Trophoblast cell (in vitro differentiated cells and primary cell): ENCODE data around the gene SLC26A9.
"Not testable (repeated sequence)": the region's sequence is repeated elsewhere in the genome, so short reads cannot be mapped to it uniquely, and the experiment has no call there.

Experiments used
- DNase-seq, 2 donors: peaks; one replicate each; pipeline ENCODE4 v3.0.0-alpha.2; 2016
- H2AFZ ChIP-seq: 2 replicates; pipeline ENCODE4 v1.6.1; 2013; ENCODE audit warnings: low read length, moderate library complexity, mild to moderate bottlenecking; ENCODE audit not compliant: insufficient read depth, poor library complexity
- H2AK5ac ChIP-seq: 2 replicates; pipeline ENCODE4 v1.6.1; 2013; ENCODE audit warnings: mild to moderate bottlenecking, low read length
- H2BK120ac ChIP-seq: 2 replicates; pipeline ENCODE4 v1.6.1; 2013; ENCODE audit warnings: low read length, mild to moderate bottlenecking, moderate library complexity; ENCODE audit not compliant: insufficient read depth, poor library complexity
- H2BK12ac ChIP-seq: 2 replicates; pipeline ENCODE4 v1.6.1; 2013; ENCODE audit warnings: mild to moderate bottlenecking, low read length, moderate library complexity
- H2BK5ac ChIP-seq: 2 replicates; pipeline ENCODE4 v1.6.1; 2013; ENCODE audit warnings: low read length, low read depth, moderate library complexity, mild to moderate bottlenecking; ENCODE audit not compliant: poor library complexity
- H3K14ac ChIP-seq: 2 replicates; pipeline ENCODE4 v1.6.1; 2013; ENCODE audit warnings: mild to moderate bottlenecking, low read length
- H3K18ac ChIP-seq: 2 replicates; pipeline ENCODE4 v1.6.1; 2013; ENCODE audit warnings: mild to moderate bottlenecking, low read length
- H3K23ac ChIP-seq: 2 replicates; pipeline ENCODE4 v1.6.1; 2013; ENCODE audit warnings: low read length
- H3K27ac ChIP-seq: 2 replicates; pipeline ENCODE4 v1.5.1; 2013; ENCODE audit warnings: low read depth, mild to moderate bottlenecking, inconsistent platforms, low read length, moderate library complexity
- H3K27me3 ChIP-seq: 2 replicates; pipeline ENCODE4 v1.6.1; 2013; ENCODE audit warnings: inconsistent platforms, mild to moderate bottlenecking, low read length, moderate library complexity; ENCODE audit not compliant: insufficient read depth
- H3K36me3 ChIP-seq, 2 experiments: 1 replicate in 1 of 2; 2 replicates in 1 of 2; pipeline ENCODE4 v1.6.1; 2013; ENCODE audit warnings: low read length in 2 of 2, mild to moderate bottlenecking in 2 of 2, moderate library complexity in 1 of 2; ENCODE audit not compliant: insufficient read depth in 2 of 2, control insufficient read depth in 1 of 2
- H3K4ac ChIP-seq: 2 replicates; pipeline ENCODE4 v1.6.1; 2013; ENCODE audit warnings: low read depth, mild to moderate bottlenecking, low read length, moderate library complexity
- H3K4me1 ChIP-seq, 2 experiments: 1 replicate in 1 of 2; 2 replicates in 1 of 2; pipeline ENCODE4 v1.6.1; 2013; ENCODE audit warnings: low read length in 2 of 2, mild to moderate bottlenecking in 2 of 2, moderate library complexity in 1 of 2; ENCODE audit not compliant: insufficient read depth in 2 of 2, control insufficient read depth in 1 of 2
- H3K4me2 ChIP-seq: 2 replicates; pipeline ENCODE4 v1.6.1; 2013; ENCODE audit warnings: inconsistent platforms, mild to moderate bottlenecking, low read length, moderate library complexity
- H3K4me3 ChIP-seq: 2 replicates; pipeline ENCODE4 v1.5.1; 2013; ENCODE audit warnings: mild to moderate bottlenecking, low read depth, low read length, inconsistent platforms
- H3K79me1 ChIP-seq: one replicate; pipeline ENCODE4 v1.6.1; 2013; ENCODE audit warnings: low read length
- H3K79me2 ChIP-seq: 2 replicates; pipeline ENCODE4 v1.6.1; 2013; ENCODE audit warnings: low read length, mild to moderate bottlenecking; ENCODE audit not compliant: control insufficient read depth, insufficient read depth, poor library complexity
- H3K9ac ChIP-seq: 2 replicates; pipeline ENCODE4 v1.6.1; 2013; ENCODE audit warnings: mild to moderate bottlenecking, low read length
- H3K9me3 ChIP-seq: 2 replicates; pipeline ENCODE4 v1.6.1; 2013; ENCODE audit warnings: low read depth, mild to moderate bottlenecking, control low read depth, inconsistent platforms, low read length; ENCODE audit not compliant: insufficient read depth
- H4K12ac ChIP-seq: 2 replicates; pipeline ENCODE4 v1.6.1; 2013; ENCODE audit warnings: low read depth, mild to moderate bottlenecking, low read length, moderate library complexity
- H4K8ac ChIP-seq: 2 replicates; pipeline ENCODE4 v1.6.1; 2013; ENCODE audit warnings: low read depth, mild to moderate bottlenecking, low read length, moderate library complexity
- H4K91ac ChIP-seq: one replicate; pipeline ENCODE4 v1.6.1; 2013; ENCODE audit warnings: low read depth, mild to moderate bottlenecking, low read length, moderate library complexity
- WGBS: extraction: QIAGEN DNeasy Blood & Tissue Kit; methylation state at CpG from one replicate; pipeline ENCODE4 v1.1.7; 2013; ENCODE audit warnings: missing lambda C conversion rate; ENCODE audit not compliant: insufficient read length, insufficient coverage; ENCODE audit errors: extremely low coverage; 5-methylcytosine and 5-hydroxymethylcytosine counted together

The SLC26A9 gene

DNA sequence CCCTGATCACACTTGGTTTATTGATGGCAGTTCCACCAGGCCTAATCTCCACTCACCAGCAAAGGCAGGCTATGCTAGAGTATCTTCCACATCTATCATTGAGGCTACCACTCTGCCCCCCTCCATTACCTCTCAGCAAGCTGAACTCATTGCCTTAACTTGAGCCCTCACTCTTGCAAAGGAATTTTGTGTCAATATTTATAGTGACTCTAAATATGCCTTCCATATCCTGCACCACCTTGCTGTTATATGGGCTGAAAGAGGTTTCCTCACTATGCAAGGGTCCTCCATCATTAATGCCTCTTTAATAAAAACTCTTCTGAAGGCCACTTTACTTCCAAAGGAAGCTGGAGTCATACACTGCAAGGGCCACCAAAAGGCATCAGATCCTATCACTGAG is 70.1 kb downstream of the SLC26A9 start:
- not testable (repeated sequence) for H2AK5ac ChIP-seq, H3K23ac ChIP-seq, H4K91ac ChIP-seq, H2BK12ac ChIP-seq, H3K18ac ChIP-seq, H4K12ac ChIP-seq, DNase-seq, H3K27ac ChIP-seq, H3K9me3 ChIP-seq, H3K27me3 ChIP-seq, H3K4me3 ChIP-seq, H3K36me3 ChIP-seq, H3K14ac ChIP-seq, H3K4me1 ChIP-seq, H3K79me1 ChIP-seq, H4K8ac ChIP-seq, H2BK5ac ChIP-seq, H3K4me2 ChIP-seq, H2BK120ac ChIP-seq, H2AFZ ChIP-seq, H3K4ac ChIP-seq, H3K79me2 ChIP-seq, H3K9ac ChIP-seq

- no peak overlapping the region for H3K4me2 ChIP-seq
- DNase-seq, result no peak
- H3K9me3 ChIP-seq, result no peaks in the 10 kb centered on the region
- no peak overlapping the region for H3K4ac ChIP-seq
- no peaks in the 10 kb centered on the region for H3K27me3 ChIP-seq
- no peak overlapping the region for H3K14ac ChIP-seq
- H2AK5ac ChIP-seq, result no peak overlapping the region
- H2BK120ac ChIP-seq, result no peak overlapping the region
- H2AFZ ChIP-seq, result no peak overlapping the region
- no peak overlapping the region for H3K9ac ChIP-seq
- H3K79me2 ChIP-seq, result no peaks in the 10 kb centered on the region
- no peak overlapping the region for H2BK12ac ChIP-seq
- no peak overlapping the region for H4K12ac ChIP-seq
- H3K4me3 ChIP-seq, result no peak overlapping the region
- H2BK5ac ChIP-seq, result no peak overlapping the region
- WGBS, result no CpG with 5 or more reads among the region's 2 CpGs
- no peak overlapping the region for H4K91ac ChIP-seq
- no peak overlapping the region for H3K27ac ChIP-seq
- no peak overlapping the region for H3K18ac ChIP-seq
- no peaks in the 10 kb centered on the region for H3K79me1 ChIP-seq
- H4K8ac ChIP-seq, result no peak overlapping the region
- no peaks in the 10 kb centered on the region for H3K4me1 ChIP-seq
- no peaks in the 10 kb centered on the region for H3K36me3 ChIP-seq
- H3K23ac ChIP-seq, result no peak overlapping the region
These were observed 73.0 kb downstream of the SLC26A9 start for GRCh38 chr1:205870236-205870635.
